ENCODE results near the gene CCDC63. TPM values are rescaled to one million over a fixed set of nuclear protein-coding genes. Genes with fewer than 3 reads are reported as not detected.
A peak's percentile ranks its signal among the peaks of the same experiment; 100 is the strongest.

Gene CCDC63
- total RNA-seq (2014; rRNA removed; shearing (Covaris generic)), result not detected in 2 replicates
- 0.08 TPM in 2 replicates for polyA plus RNA-seq (2015; cell fraction: cytosol; rRNA removed)
- polyA plus RNA-seq (2015; cell fraction: nucleus; rRNA removed), result not detected in 2 replicates

- DNase-seq (ENCODE audit: low read depth), result no peak
Measured at GRCh38 chr12:110846615-110847566, at the start of gene CCDC63. Gene CCDC63 (plus strand): TSS chr12:110846987. CDS start chr12:110852955, 5,968 bp downstream.

GRCh38 chr12:110798461-110798860, 48.3 kb upstream of the CCDC63 start:
- no peak for DNase-seq (ENCODE audit: low read depth)

- no peak for DNase-seq (ENCODE audit: low read depth)
Measured at GRCh38 chr12:110802489-110802888, 44.3 kb upstream of the CCDC63 start.

- DNase-seq (ENCODE audit: low read depth), result no peak
Measured at GRCh38 chr12:110804406-110804805, 42.4 kb upstream of the CCDC63 start.

GRCh38 chr12:110807640-110808039, 39.1 kb upstream of the CCDC63 start:
- no peak for DNase-seq (ENCODE audit: low read depth)

DNA sequence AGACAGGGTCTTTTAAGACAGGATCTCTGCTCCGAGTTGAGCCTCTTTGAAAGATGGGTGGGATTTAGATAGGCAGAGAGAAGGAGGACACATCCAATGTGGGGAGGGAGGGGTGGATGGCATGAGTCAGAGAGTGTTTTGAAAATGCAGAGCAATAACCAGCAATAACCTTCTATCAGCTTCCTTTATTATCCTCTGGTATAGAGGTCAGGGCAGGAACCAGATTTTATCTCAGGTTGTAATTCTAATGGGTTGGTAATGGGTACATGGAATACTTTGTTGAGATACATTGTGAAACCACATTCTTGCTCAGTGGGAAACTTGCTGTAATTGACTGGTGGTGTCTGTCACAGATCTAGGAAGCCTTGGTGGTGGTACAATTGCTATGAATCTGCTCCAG, 37.6 kb upstream of the CCDC63 start:
- no peak for DNase-seq (ENCODE audit: low read depth)

- no peak for DNase-seq (ENCODE audit: low read depth)
Measured at GRCh38 chr12:110811972-110812371, 34.8 kb upstream of the CCDC63 start.

GRCh38 chr12:110813285-110813684, 33.5 kb upstream of the CCDC63 start:
- DNase-seq (ENCODE audit: low read depth), result no peak

DNA sequence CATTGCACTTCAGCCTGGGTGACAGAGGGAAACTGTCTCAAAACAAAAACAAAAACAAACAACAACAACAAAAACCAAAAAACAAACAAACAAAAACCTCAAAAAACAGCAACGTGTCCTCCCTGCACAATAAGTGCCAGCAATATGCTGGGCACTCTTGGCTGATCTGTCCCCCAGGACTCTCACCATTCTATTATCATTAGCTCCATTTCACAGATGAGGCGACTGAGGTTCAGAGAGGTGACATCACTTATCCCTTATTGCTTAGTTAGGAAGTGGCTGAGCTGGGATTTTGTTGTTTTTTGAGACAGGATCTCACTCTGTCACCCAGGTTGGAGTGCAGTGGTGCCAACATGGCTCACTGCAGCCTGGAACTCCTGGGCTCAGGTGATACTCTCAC, 33.0 kb upstream of the CCDC63 start:
- no peak for DNase-seq (ENCODE audit: low read depth)

GRCh38 chr12:110816248-110816647, 30.5 kb upstream of the CCDC63 start:
- DNase-seq (ENCODE audit: low read depth), result no peak

DNA sequence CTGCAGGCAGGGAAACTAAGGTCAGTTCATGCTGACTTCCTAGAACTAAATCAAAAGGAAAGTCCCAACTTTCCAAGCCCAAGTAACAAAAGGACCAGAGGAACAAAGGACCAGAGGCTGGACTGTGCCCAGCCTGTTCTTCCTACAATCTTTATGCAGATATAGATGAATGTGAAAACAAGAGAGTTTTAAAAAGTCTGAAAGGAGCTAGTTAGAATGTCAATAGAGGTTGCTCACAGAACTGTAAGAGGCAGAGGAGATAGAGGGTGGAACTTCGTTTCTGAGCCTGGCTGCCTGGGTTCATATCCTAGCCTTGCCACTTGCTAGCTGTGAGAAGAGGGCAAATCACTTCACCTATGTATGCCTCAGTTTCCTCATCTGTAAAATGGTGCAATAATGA, 30.0 kb upstream of the CCDC63 start:
- DNase-seq (ENCODE audit: low read depth), result no peak

DNA sequence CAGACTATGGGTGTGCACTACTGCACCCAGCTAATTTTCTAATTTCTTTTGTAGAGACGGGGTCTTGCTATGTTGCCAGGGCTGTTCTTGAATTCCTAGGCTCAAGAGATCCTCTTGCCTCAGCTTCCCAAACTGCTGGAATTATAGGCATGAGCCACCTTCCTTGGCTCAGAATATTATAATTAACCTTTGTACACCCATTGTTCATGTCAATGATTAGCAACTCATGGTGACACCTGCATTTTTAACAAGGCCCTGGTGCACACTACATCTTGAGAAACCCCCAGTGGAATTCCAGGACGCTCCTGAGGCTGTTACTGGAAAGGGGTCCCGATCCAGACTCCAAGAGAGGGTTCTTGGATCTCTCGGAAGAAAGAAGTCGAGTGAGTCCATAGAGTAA, 28.3 kb upstream of the CCDC63 start:
- DNase-seq (ENCODE audit: low read depth), result no peak

DNA sequence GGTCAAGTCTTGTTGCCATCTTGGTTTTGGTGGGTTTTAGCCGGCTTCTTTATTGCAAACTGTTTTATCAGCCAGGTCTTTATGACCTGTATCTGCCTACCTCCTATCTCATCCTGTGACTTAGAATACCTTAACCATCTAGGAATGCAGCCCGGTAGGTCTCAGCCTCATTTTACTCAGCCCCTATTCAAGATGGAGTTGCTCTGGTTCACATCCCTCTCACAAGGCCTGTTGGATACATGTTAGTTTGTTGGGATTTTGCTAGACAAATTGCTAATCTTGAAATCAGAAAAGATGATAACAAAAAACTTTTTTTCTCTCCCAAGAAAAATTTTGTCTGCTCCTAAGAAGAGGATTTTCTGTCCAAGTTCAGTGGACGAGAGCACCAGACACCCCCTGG, 27.6 kb upstream of the CCDC63 start:
- no peak for DNase-seq (ENCODE audit: low read depth)

DNA sequence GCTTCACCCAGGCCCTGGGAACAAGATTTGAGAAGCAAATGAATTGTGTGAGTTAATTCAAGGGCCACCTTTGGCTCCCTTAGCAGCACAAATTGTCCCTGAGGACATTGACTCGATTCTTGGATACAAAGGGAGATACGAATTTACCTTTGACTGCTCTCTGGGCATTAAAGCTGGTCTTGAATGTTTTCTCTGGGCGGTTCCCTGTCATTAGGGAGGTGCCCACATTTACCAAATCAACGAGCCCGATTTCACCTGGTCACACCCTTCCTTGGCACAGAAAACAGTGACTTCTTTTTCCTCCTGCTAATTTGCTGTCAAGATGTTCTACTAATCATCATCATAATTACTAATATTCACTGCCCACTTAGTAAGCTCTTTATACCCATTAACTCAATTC, 27.1 kb upstream of the CCDC63 start:
- no peak for DNase-seq (ENCODE audit: low read depth)

DNA sequence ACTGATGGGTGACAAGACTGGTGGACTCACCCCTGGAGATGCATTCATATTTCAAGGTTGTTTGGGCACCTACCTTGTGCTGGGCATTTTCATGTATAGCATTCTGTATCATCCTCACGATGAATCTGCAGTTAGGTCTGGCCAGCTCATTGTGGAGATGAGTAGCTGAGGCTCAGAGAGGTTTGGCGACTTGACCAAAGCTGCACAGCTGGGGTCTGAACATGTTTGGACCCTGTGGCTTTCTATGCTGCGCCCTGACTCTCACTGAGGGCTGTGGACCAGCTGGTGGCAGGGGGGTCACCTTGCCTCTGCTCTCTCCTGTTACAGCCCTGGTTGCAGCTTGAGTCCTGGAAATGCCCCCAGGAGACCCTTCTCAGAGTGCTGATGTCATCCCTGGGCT, 24.9 kb upstream of the CCDC63 start:
- DNase-seq (ENCODE audit: low read depth), result no peak

- DNase-seq (ENCODE audit: low read depth), result no peak
Measured at GRCh38 chr12:110822821-110823415, 23.9 kb upstream of the CCDC63 start.

GRCh38 chr12:110824342-110824741, 22.4 kb upstream of the CCDC63 start:
- no peak for DNase-seq (ENCODE audit: low read depth)

DNA sequence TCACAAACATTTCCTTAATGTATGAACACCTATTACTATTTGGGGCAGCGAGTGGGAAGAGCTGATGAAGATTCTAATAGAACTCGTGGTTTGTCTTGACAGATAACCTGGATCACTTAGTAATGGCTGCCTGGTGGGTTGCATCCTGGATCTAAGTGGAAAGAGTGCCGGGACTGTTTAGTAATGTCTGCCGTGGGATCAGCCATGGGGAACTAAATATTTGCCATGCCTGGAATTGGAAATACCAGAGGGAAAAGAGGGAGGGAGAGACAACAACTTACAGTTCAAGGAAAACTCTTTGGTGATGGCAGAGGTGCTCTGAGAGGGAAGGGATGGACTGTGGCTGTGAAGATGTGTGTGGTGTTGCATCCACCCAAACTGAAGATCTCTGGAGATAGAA, 21.3 kb upstream of the CCDC63 start:
- DNase-seq (ENCODE audit: low read depth), result no peak

GRCh38 chr12:110826592-110827200, 20.1 kb upstream of the CCDC63 start:
- peak; percentile 78 for DNase-seq (ENCODE audit: low read depth)

DNA sequence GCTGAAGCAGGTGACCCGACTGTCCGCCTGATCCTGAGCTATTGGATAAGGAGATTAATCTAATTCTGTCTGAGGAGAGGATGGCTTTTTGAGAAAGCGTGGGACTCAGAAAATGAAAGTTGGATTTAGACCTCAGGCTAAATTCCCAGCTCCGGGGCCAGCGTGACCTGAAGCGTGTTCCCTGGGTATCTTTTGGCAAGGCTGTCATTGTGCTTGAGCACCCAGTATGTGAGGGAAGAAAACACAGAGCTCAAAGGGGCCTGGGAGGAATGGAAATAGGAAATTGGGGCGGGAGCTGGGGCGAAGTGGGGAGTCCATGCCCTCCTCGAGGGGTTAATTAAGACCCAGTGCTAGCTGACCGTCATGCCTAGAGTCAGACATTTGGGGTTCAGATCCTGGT, 17.5 kb upstream of the CCDC63 start:
- no peak for DNase-seq (ENCODE audit: low read depth)

DNA sequence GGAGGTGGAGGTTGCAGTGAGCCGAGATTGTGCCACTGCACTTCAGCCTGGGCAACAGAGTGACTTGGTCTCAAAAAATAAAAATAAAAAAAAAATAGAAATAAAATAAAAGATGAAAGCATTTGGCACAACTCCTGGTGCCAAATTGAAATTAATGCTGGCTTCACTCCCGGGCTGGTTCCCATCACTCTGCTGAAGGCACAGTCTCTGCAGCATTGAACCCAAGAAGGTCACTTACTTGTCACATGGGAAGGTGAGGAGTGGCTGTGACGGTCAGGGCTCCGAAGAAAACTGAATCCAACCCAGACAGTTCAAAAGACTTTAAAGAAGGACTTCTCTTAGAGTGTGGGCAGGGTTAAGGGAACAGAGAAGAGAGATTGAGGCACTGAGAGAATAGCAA, 10.5 kb upstream of the CCDC63 start:
- DNase-seq (ENCODE audit: low read depth), result no peak

GRCh38 chr12:110841007-110841406, 5.8 kb upstream of the CCDC63 start:
- DNase-seq (ENCODE audit: low read depth), result no peak
